KBM-7 (cell line): ENCODE data around the gene PADI1.

Experiments
- DNase-seq: peaks from one replicate; pipeline ENCODE4 v3.0.0-alpha.2; 2015
- in situ Hi-C: fragments of 300-500 bp; cut with MboI; formaldehyde crosslinking; loops from 2 replicates; pipeline ENCODE4 v1.14.3; 2020; ENCODE audit warnings: low sequenced_read_pairs, low pct_unique_long_range_greater_than_20kb, mixed read lengths

Gene PADI1

GRCh38 chr1:17280894-17281293, 76.0 kb downstream of the PADI1 start:
- in situ Hi-C loops, result no loop called here
- DNase-seq, result no peak

- in situ Hi-C loops, result no loop called here
- peak; percentile 97 for DNase-seq
Measured at GRCh38 chr1:17281775-17282181, 76.8 kb downstream of the PADI1 start.

GRCh38 chr1:17282836-17283235, 77.9 kb downstream of the PADI1 start:
- in situ Hi-C loops, result no loop called here
- no peak for DNase-seq

GRCh38 chr1:17286646-17287045, 81.7 kb downstream of the PADI1 start:
- in situ Hi-C loops, result no loop called here
- no peak for DNase-seq

- in situ Hi-C loops, result no loop called here
- no peak for DNase-seq
Measured at GRCh38 chr1:17287130-17287776, 82.3 kb downstream of the PADI1 start.

- no peak for DNase-seq
- in situ Hi-C loops, result no loop called here
Measured at GRCh38 chr1:17289721-17290120, 84.8 kb downstream of the PADI1 start.

GRCh38 chr1:17290553-17290952, 85.6 kb downstream of the PADI1 start:
- DNase-seq, result no peak
- in situ Hi-C loops, result no loop called here

GRCh38 chr1:17292299-17293160, 87.6 kb downstream of the PADI1 start:
- in situ Hi-C loops, result no loop called here
- no peak for DNase-seq

- in situ Hi-C loops, result no loop called here
- no peak for DNase-seq
Measured at GRCh38 chr1:17293681-17294425, 88.9 kb downstream of the PADI1 start.

- DNase-seq, result no peak
- in situ Hi-C loops, result no loop called here
Measured at GRCh38 chr1:17295292-17295691, 90.4 kb downstream of the PADI1 start.
